ENCODE data around the gene BOD1L1. TPM values are rescaled to one million over a fixed set of nuclear protein-coding genes. Genes with fewer than 3 reads are reported as not detected.

The BOD1L1 gene
- total and polyA plus RNA-seq, 2 of the 8 experiments (the other 6 are each of a cell fraction or from before 2014, with no cell fraction given) = 6.8 to 39.3 TPM

DNA sequence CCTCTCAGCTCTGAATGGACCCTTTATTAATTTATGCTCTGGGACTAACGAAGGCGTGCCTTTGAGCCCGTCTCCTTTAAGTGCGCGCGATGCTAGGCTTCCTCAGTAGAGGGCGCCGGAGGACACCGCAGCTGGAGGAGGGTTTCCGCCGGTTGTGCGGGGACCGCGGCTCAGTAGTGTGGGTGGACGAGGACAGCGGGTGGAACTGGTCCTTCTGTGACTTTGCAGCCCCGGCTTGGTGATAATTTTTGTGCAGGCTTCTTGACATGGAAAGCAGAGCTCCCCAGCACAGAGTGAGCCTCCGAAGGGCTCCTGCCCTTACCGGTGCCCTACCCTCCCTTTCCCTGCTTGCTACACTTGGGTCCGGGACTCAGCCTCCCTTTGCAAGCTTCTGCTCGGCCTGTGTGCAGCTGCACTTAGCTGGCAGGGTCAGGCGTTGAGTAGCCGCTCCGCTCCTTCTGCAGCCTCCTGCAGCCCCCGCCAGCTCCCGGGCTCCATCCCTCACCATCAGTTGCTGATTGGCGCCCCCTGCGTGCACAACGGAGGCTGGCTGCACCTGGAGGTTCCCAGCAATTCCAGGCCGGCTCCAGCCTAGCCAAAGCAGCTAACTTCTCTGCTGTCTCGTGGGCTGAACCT lies 26.8 kb upstream of the BOD1L1 start (continued):
- TF ChIP-seq, protein P1, sequence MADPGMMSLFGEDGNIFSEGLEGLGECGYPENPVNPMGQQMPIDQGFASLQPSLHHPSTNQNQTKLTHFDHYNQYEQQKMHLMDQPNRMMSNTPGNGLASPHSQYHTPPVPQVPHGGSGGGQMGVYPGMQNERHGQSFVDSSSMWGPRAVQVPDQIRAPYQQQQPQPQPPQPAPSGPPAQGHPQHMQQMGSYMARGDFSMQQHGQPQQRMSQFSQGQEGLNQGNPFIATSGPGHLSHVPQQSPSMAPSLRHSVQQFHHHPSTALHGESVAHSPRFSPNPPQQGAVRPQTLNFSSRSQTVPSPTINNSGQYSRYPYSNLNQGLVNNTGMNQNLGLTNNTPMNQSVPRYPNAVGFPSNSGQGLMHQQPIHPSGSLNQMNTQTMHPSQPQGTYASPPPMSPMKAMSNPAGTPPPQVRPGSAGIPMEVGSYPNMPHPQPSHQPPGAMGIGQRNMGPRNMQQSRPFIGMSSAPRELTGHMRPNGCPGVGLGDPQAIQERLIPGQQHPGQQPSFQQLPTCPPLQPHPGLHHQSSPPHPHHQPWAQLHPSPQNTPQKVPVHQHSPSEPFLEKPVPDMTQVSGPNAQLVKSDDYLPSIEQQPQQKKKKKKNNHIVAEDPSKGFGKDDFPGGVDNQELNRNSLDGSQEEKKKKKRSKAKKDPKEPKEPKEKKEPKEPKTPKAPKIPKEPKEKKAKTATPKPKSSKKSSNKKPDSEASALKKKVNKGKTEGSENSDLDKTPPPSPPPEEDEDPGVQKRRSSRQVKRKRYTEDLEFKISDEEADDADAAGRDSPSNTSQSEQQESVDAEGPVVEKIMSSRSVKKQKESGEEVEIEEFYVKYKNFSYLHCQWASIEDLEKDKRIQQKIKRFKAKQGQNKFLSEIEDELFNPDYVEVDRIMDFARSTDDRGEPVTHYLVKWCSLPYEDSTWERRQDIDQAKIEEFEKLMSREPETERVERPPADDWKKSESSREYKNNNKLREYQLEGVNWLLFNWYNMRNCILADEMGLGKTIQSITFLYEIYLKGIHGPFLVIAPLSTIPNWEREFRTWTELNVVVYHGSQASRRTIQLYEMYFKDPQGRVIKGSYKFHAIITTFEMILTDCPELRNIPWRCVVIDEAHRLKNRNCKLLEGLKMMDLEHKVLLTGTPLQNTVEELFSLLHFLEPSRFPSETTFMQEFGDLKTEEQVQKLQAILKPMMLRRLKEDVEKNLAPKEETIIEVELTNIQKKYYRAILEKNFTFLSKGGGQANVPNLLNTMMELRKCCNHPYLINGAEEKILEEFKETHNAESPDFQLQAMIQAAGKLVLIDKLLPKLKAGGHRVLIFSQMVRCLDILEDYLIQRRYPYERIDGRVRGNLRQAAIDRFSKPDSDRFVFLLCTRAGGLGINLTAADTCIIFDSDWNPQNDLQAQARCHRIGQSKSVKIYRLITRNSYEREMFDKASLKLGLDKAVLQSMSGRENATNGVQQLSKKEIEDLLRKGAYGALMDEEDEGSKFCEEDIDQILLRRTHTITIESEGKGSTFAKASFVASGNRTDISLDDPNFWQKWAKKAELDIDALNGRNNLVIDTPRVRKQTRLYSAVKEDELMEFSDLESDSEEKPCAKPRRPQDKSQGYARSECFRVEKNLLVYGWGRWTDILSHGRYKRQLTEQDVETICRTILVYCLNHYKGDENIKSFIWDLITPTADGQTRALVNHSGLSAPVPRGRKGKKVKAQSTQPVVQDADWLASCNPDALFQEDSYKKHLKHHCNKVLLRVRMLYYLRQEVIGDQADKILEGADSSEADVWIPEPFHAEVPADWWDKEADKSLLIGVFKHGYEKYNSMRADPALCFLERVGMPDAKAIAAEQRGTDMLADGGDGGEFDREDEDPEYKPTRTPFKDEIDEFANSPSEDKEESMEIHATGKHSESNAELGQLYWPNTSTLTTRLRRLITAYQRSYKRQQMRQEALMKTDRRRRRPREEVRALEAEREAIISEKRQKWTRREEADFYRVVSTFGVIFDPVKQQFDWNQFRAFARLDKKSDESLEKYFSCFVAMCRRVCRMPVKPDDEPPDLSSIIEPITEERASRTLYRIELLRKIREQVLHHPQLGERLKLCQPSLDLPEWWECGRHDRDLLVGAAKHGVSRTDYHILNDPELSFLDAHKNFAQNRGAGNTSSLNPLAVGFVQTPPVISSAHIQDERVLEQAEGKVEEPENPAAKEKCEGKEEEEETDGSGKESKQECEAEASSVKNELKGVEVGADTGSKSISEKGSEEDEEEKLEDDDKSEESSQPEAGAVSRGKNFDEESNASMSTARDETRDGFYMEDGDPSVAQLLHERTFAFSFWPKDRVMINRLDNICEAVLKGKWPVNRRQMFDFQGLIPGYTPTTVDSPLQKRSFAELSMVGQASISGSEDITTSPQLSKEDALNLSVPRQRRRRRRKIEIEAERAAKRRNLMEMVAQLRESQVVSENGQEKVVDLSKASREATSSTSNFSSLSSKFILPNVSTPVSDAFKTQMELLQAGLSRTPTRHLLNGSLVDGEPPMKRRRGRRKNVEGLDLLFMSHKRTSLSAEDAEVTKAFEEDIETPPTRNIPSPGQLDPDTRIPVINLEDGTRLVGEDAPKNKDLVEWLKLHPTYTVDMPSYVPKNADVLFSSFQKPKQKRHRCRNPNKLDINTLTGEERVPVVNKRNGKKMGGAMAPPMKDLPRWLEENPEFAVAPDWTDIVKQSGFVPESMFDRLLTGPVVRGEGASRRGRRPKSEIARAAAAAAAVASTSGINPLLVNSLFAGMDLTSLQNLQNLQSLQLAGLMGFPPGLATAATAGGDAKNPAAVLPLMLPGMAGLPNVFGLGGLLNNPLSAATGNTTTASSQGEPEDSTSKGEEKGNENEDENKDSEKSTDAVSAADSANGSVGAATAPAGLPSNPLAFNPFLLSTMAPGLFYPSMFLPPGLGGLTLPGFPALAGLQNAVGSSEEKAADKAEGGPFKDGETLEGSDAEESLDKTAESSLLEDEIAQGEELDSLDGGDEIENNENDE (IDR thresholded peaks at IDR 0.05; ENCODE audit: insufficient replicate concordance, low read length) = no peak
- peak; percentile 21; the same call in 1 of the 2 replicates for TF ChIP-seq KDM1A (IDR thresholded peaks at IDR 0.05; ENCODE audit: borderline replicate concordance, low read length)
- 0 out of 2 replicates have a peak, but pooled peaks have one; percentile 49 for TF ChIP-seq TCF12 (IDR thresholded peaks at IDR 0.05; ENCODE audit: low read depth, low read length)
- TF ChIP-seq, protein P2, sequence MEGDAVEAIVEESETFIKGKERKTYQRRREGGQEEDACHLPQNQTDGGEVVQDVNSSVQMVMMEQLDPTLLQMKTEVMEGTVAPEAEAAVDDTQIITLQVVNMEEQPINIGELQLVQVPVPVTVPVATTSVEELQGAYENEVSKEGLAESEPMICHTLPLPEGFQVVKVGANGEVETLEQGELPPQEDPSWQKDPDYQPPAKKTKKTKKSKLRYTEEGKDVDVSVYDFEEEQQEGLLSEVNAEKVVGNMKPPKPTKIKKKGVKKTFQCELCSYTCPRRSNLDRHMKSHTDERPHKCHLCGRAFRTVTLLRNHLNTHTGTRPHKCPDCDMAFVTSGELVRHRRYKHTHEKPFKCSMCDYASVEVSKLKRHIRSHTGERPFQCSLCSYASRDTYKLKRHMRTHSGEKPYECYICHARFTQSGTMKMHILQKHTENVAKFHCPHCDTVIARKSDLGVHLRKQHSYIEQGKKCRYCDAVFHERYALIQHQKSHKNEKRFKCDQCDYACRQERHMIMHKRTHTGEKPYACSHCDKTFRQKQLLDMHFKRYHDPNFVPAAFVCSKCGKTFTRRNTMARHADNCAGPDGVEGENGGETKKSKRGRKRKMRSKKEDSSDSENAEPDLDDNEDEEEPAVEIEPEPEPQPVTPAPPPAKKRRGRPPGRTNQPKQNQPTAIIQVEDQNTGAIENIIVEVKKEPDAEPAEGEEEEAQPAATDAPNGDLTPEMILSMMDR (IDR thresholded peaks at IDR 0.05; ENCODE audit: control extremely low read depth in 1 of 3, insufficient read depth in 1 of 3, low read depth in 1 of 3, low read length in 3 of 3) = peak; percentile 79 to 89 (median 84)
- TF ChIP-seq E2F6 (IDR thresholded peaks at IDR 0.05) = peak; percentile 33; the same call in 1 of the 2 replicates
- peak; percentile 48; the same call in 1 of the 2 replicates for TF ChIP-seq RBBP5 (IDR thresholded peaks at IDR 0.05; ENCODE audit: borderline replicate concordance, low read depth, low read length)

All from H1 (cell line).